ENCODE measurements around the gene NBPF19.
"Not testable (repeated sequence)": the region's sequence is repeated elsewhere in the genome, so short reads cannot be mapped to it uniquely, and the experiment has no call there.

The NBPF19 gene

GRCh38 chr1:149474745-149475144 is at the start of gene NBPF19:
Gene NBPF19, plus strand, starts transcription at chr1:149475045. Its CDS starts 888 bp downstream, at chr1:149475933.
- DNase-seq (ENCODE audit: low read depth, low spot score): not testable (repeated sequence)

- DNase-seq (ENCODE audit: low read depth, low spot score): not testable (repeated sequence)
These were observed 46.5 kb upstream of the NBPF19 start for GRCh38 chr1:149428317-149428716.

GRCh38 chr1:149445451-149445850 is 29.4 kb upstream of the NBPF19 start:
- DNase-seq (ENCODE audit: low read depth, low spot score): not testable (repeated sequence)

- DNase-seq (ENCODE audit: low read depth, low spot score): not testable (repeated sequence)
These were observed 22.6 kb upstream of the NBPF19 start for GRCh38 chr1:149452196-149452595.

GRCh38 chr1:149452652-149453051 is 22.2 kb upstream of the NBPF19 start:
- not testable (repeated sequence) for DNase-seq (ENCODE audit: low read depth, low spot score)

- DNase-seq (ENCODE audit: low read depth, low spot score): peak; percentile 23
These were observed 83.5 kb downstream of the NBPF19 start for GRCh38 chr1:149558350-149558825.

GRCh38 chr1:149561806-149562205 is 87.0 kb downstream of the NBPF19 start:
- DNase-seq (ENCODE audit: low read depth, low spot score): not testable (repeated sequence)

GRCh38 chr1:149565485-149565884 is 90.6 kb downstream of the NBPF19 start:
- not testable (repeated sequence) for DNase-seq (ENCODE audit: low read depth, low spot score)

- not testable (repeated sequence) for DNase-seq (ENCODE audit: low read depth, low spot score)
These were observed 97.9 kb downstream of the NBPF19 start for GRCh38 chr1:149572763-149573162.

- not testable (repeated sequence) for DNase-seq (ENCODE audit: low read depth, low spot score)
These were observed 110.7 kb downstream of the NBPF19 start for GRCh38 chr1:149585592-149585991.
